Hepatocyte (in vitro differentiated cells): ENCODE results near the gene ZNF326.

Experiments
- EZH2 ChIP-seq: fragments of 200-600 bp; sonication (generic); IDR thresholded peaks from 2 replicates; pipeline ENCODE4 v1.6.1; 2016; ENCODE audit warnings: antibody characterized with exemption, mild to moderate bottlenecking, borderline replicate concordance
- EZH2phosphoT487 ChIP-seq: fragments of 200-600 bp; sonication (generic); IDR thresholded peaks from one replicate; pipeline ENCODE4 v1.6.1; 2018; ENCODE audit warnings: antibody characterized with exemption, mild to moderate bottlenecking, low read depth, moderate library complexity; ENCODE audit not compliant: unreplicated experiment, severe bottlenecking
- TF ChIP-seq, protein P1 (sequence below): fragments of 200-600 bp; sonication (generic); IDR thresholded peaks from 2 replicates; pipeline ENCODE4 v1.5.1; 2016; ENCODE audit warnings: antibody characterized with exemption, mild to moderate bottlenecking; ENCODE audit not compliant: poor library complexity

DNA sequence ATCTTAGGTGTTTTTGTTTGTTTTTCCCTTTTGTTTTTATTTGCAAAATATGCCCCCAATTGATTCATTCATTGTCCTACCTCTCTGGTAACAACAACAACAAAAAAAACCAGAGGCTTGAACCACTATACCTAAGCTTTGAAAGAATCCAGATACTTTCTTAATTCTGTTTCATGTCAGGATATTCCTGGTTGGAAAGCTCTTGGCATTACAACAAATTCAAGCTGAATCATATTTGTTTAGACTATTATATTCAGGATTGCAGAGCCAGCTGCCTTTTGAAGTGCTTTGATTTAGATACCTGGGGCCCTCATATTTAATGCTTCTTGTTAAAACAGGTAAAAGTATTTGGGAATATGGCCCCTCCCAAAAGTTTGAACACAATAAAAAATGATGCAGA, 22.9 kb upstream of the ZNF326 start:
- TF ChIP-seq, protein P1, sequence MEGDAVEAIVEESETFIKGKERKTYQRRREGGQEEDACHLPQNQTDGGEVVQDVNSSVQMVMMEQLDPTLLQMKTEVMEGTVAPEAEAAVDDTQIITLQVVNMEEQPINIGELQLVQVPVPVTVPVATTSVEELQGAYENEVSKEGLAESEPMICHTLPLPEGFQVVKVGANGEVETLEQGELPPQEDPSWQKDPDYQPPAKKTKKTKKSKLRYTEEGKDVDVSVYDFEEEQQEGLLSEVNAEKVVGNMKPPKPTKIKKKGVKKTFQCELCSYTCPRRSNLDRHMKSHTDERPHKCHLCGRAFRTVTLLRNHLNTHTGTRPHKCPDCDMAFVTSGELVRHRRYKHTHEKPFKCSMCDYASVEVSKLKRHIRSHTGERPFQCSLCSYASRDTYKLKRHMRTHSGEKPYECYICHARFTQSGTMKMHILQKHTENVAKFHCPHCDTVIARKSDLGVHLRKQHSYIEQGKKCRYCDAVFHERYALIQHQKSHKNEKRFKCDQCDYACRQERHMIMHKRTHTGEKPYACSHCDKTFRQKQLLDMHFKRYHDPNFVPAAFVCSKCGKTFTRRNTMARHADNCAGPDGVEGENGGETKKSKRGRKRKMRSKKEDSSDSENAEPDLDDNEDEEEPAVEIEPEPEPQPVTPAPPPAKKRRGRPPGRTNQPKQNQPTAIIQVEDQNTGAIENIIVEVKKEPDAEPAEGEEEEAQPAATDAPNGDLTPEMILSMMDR: no peak
- TF ChIP-seq EZH2phosphoT487 (no peak), EZH2 (no peak)
